ENCODE measurements around the gene CDC14A. TPM values are rescaled to one million over a fixed set of nuclear protein-coding genes. Genes with fewer than 3 reads are reported as not detected.

Gene CDC14A
- total RNA-seq, 2 experiments from 2014 or later, result 4.9 to 7.2 TPM

DNA sequence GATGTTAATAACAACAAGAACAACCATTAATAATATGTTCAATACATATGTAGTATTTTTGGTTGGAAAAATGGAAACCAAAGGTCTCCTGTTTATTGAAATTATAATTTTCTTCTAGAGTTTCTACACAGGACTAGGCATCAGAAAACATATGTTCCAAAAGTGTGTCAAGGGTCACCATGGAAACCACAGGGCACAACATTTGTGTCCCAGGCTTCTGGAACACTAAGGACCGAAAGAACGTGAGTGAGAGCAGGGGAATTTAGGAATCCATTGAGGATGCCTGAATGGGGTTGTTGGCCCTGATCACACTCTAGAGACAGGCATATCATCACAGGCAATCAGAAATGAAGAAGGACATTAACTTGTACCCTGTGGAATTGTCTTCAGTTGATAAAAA lies 7.5 kb upstream of the CDC14A start:
- no peaks in the 10 kb centered on the region for H3K9me3 ChIP-seq (ENCODE audit: low read length)
- no peaks in the 10 kb centered on the region for H3K36me3 ChIP-seq (ENCODE audit: insufficient read depth, low read length)
- intact Hi-C loops (cut with micrococcal nuclease; ENCODE audit: unreplicated experiment), result no loop called here
- TF ChIP-seq EZH2phosphoT487 (IDR thresholded peaks at IDR 0.05; ENCODE audit: borderline replicate concordance, low read depth, low read length), result no peak
- TF ChIP-seq, protein P1, sequence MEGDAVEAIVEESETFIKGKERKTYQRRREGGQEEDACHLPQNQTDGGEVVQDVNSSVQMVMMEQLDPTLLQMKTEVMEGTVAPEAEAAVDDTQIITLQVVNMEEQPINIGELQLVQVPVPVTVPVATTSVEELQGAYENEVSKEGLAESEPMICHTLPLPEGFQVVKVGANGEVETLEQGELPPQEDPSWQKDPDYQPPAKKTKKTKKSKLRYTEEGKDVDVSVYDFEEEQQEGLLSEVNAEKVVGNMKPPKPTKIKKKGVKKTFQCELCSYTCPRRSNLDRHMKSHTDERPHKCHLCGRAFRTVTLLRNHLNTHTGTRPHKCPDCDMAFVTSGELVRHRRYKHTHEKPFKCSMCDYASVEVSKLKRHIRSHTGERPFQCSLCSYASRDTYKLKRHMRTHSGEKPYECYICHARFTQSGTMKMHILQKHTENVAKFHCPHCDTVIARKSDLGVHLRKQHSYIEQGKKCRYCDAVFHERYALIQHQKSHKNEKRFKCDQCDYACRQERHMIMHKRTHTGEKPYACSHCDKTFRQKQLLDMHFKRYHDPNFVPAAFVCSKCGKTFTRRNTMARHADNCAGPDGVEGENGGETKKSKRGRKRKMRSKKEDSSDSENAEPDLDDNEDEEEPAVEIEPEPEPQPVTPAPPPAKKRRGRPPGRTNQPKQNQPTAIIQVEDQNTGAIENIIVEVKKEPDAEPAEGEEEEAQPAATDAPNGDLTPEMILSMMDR (conservative IDR thresholded peaks at IDR 0.05; ENCODE audit: low read length), result no peak
- H3K4me3 ChIP-seq (ENCODE audit: low read depth, low read length, poor library complexity, severe bottlenecking), result no peak overlapping the region
- ChIA-PET POLR2A (no interaction called here), CTCF (ENCODE audit: unreplicated experiment) (no interaction called here)
- no peak overlapping the region for H3K4me2 ChIP-seq (ENCODE audit: low read length)
- no peaks in the 10 kb centered on the region for H3K9me2 ChIP-seq (ENCODE audit: insufficient read depth, low read length)
- no peaks in the 10 kb centered on the region for H3K79me2 ChIP-seq (ENCODE audit: insufficient read depth, low read depth, low read length)
- BruUV-seq (replicated peaks), result no TSS peak
- no peak for DNase-seq (ENCODE audit: low spot score)
- no peak overlapping the region for H3K27ac ChIP-seq (ENCODE audit: low read depth, low read length, poor library complexity, severe bottlenecking)
- no peaks in the 10 kb centered on the region for H4K20me1 ChIP-seq (ENCODE audit: insufficient read depth, low read length)
- no peaks in the 10 kb centered on the region for H3K4me1 ChIP-seq (ENCODE audit: insufficient read depth, low read length, poor library complexity, severe bottlenecking)
- H2AFZ ChIP-seq (ENCODE audit: low read length), result no peak overlapping the region

DNA sequence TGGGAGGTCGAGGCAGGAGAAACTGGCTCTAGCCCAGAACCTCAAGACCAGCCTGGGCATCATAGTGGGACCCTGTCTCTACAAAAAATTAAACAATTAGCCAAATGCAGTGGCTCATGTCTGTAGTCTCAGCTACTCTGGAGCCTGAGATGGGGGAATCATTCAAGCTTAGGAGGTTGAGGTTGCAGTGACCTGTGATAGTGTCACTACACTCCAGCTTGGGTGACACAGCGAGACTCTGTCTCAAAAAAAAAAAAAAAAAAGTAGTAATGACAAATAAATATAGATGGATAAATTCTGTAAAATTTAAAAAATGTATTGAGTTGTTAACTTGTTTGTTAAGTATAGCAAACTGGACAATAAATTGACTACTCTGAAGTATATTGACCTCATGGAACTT lies 5.9 kb upstream of the CDC14A start:
- Histone ChIP-seq H3K4me1 (ENCODE audit: insufficient read depth, low read length, poor library complexity, severe bottlenecking) (peaks cover 6% of the 10 kb centered on the region), H3K27ac (ENCODE audit: low read depth, low read length, poor library complexity, severe bottlenecking) (no peak overlapping the region), H3K79me2 (ENCODE audit: insufficient read depth, low read depth, low read length) (no peaks in the 10 kb centered on the region), H3K9me3 (ENCODE audit: low read length) (no peaks in the 10 kb centered on the region), H3K4me2 (ENCODE audit: low read length) (no peak overlapping the region), H3K4me3 (ENCODE audit: low read depth, low read length, poor library complexity, severe bottlenecking) (no peak overlapping the region), H3K9me2 (ENCODE audit: insufficient read depth, low read length) (no peaks in the 10 kb centered on the region), H4K20me1 (ENCODE audit: insufficient read depth, low read length) (no peaks in the 10 kb centered on the region), H2AFZ (ENCODE audit: low read length) (no peak overlapping the region), H3K36me3 (ENCODE audit: insufficient read depth, low read length) (no peaks in the 10 kb centered on the region)
- TF ChIP-seq, protein P1 (conservative IDR thresholded peaks at IDR 0.05; ENCODE audit: low read length), result no peak
- no peak for TF ChIP-seq EZH2phosphoT487 (IDR thresholded peaks at IDR 0.05; ENCODE audit: borderline replicate concordance, low read depth, low read length)
- POLR2A ChIA-PET, result interaction anchor here (0.6 kb wide), 1 partner anchor 74 kb away, joined by 4 read pairs; no protein-coding TSS in a partner anchor
- BruUV-seq (replicated peaks), result no TSS peak
- no peak for DNase-seq (ENCODE audit: low spot score)
- CTCF ChIA-PET (ENCODE audit: unreplicated experiment), result no interaction called here
- intact Hi-C loops (cut with micrococcal nuclease; ENCODE audit: unreplicated experiment), result no loop called here

DNA sequence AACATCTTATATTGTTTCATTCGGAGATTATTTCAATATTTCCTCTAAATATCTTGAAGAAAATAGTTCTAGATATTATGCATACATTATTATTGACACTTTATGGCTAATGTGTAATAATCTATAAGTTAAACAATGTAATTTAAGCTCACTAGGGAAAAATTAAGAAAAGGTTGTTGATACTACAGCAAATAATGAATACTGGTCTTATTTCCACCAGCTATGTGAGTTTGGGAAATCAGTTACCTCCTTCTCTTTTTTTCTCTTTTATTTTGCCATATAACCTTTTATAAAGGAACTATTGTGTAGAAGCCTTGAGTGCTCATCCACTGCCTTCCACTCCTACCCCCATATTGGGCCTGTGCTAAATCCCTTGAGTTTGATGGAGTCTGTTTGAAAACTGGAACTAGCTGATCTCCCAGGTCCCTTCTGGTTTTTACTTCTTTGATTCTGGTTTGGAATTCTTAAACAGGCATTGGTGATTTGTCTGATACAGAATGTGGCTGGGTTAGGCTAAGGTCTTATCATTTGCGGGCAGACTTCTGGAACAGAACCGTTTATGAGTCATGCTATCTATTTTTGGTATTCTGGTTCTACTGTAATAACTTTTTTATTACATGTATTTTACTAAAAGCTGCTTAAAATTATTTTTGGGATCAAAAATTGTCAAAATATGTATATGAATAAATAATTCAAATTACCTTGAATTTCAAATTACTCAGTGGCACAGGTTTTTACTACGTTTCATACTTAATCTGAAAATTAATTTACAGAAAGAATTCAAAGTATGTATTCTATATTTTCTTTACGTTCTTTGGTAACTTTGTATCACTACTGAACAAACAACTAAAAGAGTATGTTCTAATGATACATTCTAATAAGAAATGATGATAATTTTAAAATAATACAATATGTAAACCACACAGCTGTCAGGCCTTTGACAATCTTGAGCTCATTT lies 5.0 kb upstream of the CDC14A start:
- no peak overlapping the region for H3K4me3 ChIP-seq (ENCODE audit: low read depth, low read length, poor library complexity, severe bottlenecking)
- intact Hi-C loops (cut with micrococcal nuclease; ENCODE audit: unreplicated experiment), result no loop called here
- peaks cover 9% of the 10 kb centered on the region for H3K4me1 ChIP-seq (ENCODE audit: insufficient read depth, low read length, poor library complexity, severe bottlenecking)
- CTCF ChIA-PET (ENCODE audit: unreplicated experiment), result no interaction called here
- H3K79me2 ChIP-seq (ENCODE audit: insufficient read depth, low read depth, low read length), result no peaks in the 10 kb centered on the region
- H3K9me3 ChIP-seq (ENCODE audit: low read length), result no peaks in the 10 kb centered on the region
- H3K27ac ChIP-seq (ENCODE audit: low read depth, low read length, poor library complexity, severe bottlenecking), result no peak overlapping the region
- POLR2A ChIA-PET, result interaction anchor here (0.6 to 0.7 kb wide), 3 partner anchors 73 to 755 kb away, joined by 3 to 4 read pairs (median 3); no protein-coding TSS in a partner anchor
- no peaks in the 10 kb centered on the region for H4K20me1 ChIP-seq (ENCODE audit: insufficient read depth, low read length)
- no peak overlapping the region for H3K4me2 ChIP-seq (ENCODE audit: low read length)
- DNase-seq (ENCODE audit: low spot score), result no peak
- H3K9me2 ChIP-seq (ENCODE audit: insufficient read depth, low read length), result no peaks in the 10 kb centered on the region
- H3K36me3 ChIP-seq (ENCODE audit: insufficient read depth, low read length), result no peaks in the 10 kb centered on the region
- H2AFZ ChIP-seq (ENCODE audit: low read length), result no peak overlapping the region
- BruUV-seq (replicated peaks), result no TSS peak
- TF ChIP-seq EZH2phosphoT487 (IDR thresholded peaks at IDR 0.05; ENCODE audit: borderline replicate concordance, low read depth, low read length), result no peak
- TF ChIP-seq, protein P1 (conservative IDR thresholded peaks at IDR 0.05; ENCODE audit: low read length), result no peak
